Vagina (tissue), 2 donors: Measurements from ENCODE around the gene OR5H6. TPM values are rescaled to one million over a fixed set of nuclear protein-coding genes. Genes with fewer than 3 reads are reported as not detected.

Experiments used
- DNase-seq, 2 donors: peaks; one replicate each; pipeline ENCODE4 v3.0.0-alpha.2; 2017; ENCODE audit errors: extremely low spot score in 2 of 2
- H3K27ac ChIP-seq: fragments of 200-600 bp; sonication (generic); one replicate; pipeline ENCODE4 v1.5.1; 2019
- H3K27me3 ChIP-seq: fragments of 200-600 bp; sonication (generic); one replicate; pipeline ENCODE4 v1.5.1; 2019
- H3K36me3 ChIP-seq, 2 donors: fragments of 200-600 bp; sonication (generic); one replicate each; pipeline ENCODE4 v1.5.1; 2017 to 2019
- H3K4me1 ChIP-seq: fragments of 200-600 bp; sonication (generic); one replicate; pipeline ENCODE4 v1.5.1; 2019
- H3K4me3 ChIP-seq, 2 donors: fragments of 200-600 bp; sonication (generic); 1 replicate in 1 of 2; 2 replicates in 1 of 2; pipeline ENCODE4 v1.5.1; 2016 to 2019
- H3K9me3 ChIP-seq: fragments of 200-600 bp; sonication (generic); one replicate; pipeline ENCODE4 v1.5.1; 2019
- CTCF ChIP-seq, 3 experiments: fragments of 450-650 bp in 2 of 3; fragments of 200-600 bp in 1 of 3; sonication (generic) in 1 of 3; IDR thresholded peaks; one replicate each; pipeline ENCODE4 v1.5.1; 2017 to 2019; ENCODE audit warnings: antibody characterized with exemption in 3 of 3, mild to moderate bottlenecking in 2 of 3, moderate library complexity in 2 of 3
- POLR2A ChIP-seq, 2 donors: fragments of 450-650 bp; IDR thresholded peaks; one replicate each; pipeline ENCODE4 v1.6.1; 2017; ENCODE audit warnings: antibody characterized with exemption in 2 of 2, mild to moderate bottlenecking in 2 of 2, moderate library complexity in 2 of 2
- POLR2AphosphoS5 ChIP-seq, 2 donors: sonication (generic); formaldehyde crosslinking; IDR thresholded peaks; one replicate each; pipeline ENCODE4 v1.9.0; 2017; ENCODE audit warnings: antibody characterized with exemption in 2 of 2, mild to moderate bottlenecking in 2 of 2, low read depth in 1 of 2; ENCODE audit not compliant: insufficient read depth in 1 of 2
- intact Hi-C: fragments of 100-400 bp; cut with DNase I; formaldehyde crosslinking; loops from one replicate; pipeline ENCODE4 v1.15.1; 2023
- total RNA-seq: library from RNA; depleted of rRNA; stranded (reverse); fragments of >200 nt; gene quantifications from one replicate; pipeline ENCODE4 v1.2.3, GENCODE V29; 2016

Gene OR5H6
- total RNA-seq = not detected

- no peak within 1 kb of the TSS for H3K4me3 ChIP-seq
- no peak for TF ChIP-seq POLR2AphosphoS5 (IDR thresholded peaks at IDR 0.05; ENCODE audit: insufficient read depth in 1 of 2, low read depth in 1 of 2)
- no peak for TF ChIP-seq POLR2A (IDR thresholded peaks at IDR 0.05)
- no peak for TF ChIP-seq CTCF (IDR thresholded peaks at IDR 0.05)
- H3K9me3 ChIP-seq = no peaks in the 10 kb centered on the region
- no peak within 1 kb of the TSS for H3K27ac ChIP-seq
- DNase-seq = no peak
- no peaks in the 10 kb centered on the region for H3K36me3 ChIP-seq
- H3K4me1 ChIP-seq = no peaks in the 10 kb centered on the region
- no peaks in the 10 kb centered on the region for H3K27me3 ChIP-seq
- intact Hi-C loops = no loop called here
Observed at GRCh38 chr3:98263944-98264343, at the start of gene OR5H6. Gene OR5H6, plus strand, starts transcription at chr3:98264244. Its CDS starts 89 bp downstream, at chr3:98264333.

GRCh38 chr3:98215051-98215450, 49.0 kb upstream of the OR5H6 start:
- Histone ChIP-seq H3K4me1 (no peaks in the 10 kb centered on the region), H3K36me3 (no peaks in the 10 kb centered on the region), H3K27me3 (no peaks in the 10 kb centered on the region), H3K27ac (no peak overlapping the region), H3K4me3 (no peak overlapping the region), H3K9me3 (no peaks in the 10 kb centered on the region)
- intact Hi-C loops = no loop called here
- no peak for DNase-seq
- TF ChIP-seq POLR2AphosphoS5 (IDR thresholded peaks at IDR 0.05; ENCODE audit: insufficient read depth in 1 of 2, low read depth in 1 of 2) = no peak
- no peak for TF ChIP-seq CTCF (IDR thresholded peaks at IDR 0.05)
- no peak for TF ChIP-seq POLR2A (IDR thresholded peaks at IDR 0.05)

- H3K36me3 ChIP-seq = no peaks in the 10 kb centered on the region
- H3K4me3 ChIP-seq = no peak overlapping the region
- no peaks in the 10 kb centered on the region for H3K9me3 ChIP-seq
- no peaks in the 10 kb centered on the region for H3K4me1 ChIP-seq
- no peak overlapping the region for H3K27ac ChIP-seq
- TF ChIP-seq POLR2AphosphoS5 (IDR thresholded peaks at IDR 0.05; ENCODE audit: insufficient read depth in 1 of 2, low read depth in 1 of 2) = no peak
- no peak for TF ChIP-seq POLR2A (IDR thresholded peaks at IDR 0.05)
- intact Hi-C loops = no loop called here
- no peak for DNase-seq
- H3K27me3 ChIP-seq = no peaks in the 10 kb centered on the region
Observed at GRCh38 chr3:98223907-98224672, 40.0 kb upstream of the OR5H6 start.

- no peaks in the 10 kb centered on the region for H3K4me1 ChIP-seq
- H3K27me3 ChIP-seq = no peaks in the 10 kb centered on the region
- H3K4me3 ChIP-seq = no peak overlapping the region
- no peaks in the 10 kb centered on the region for H3K9me3 ChIP-seq
- intact Hi-C loops = no loop called here
- no peak for DNase-seq
- no peak overlapping the region for H3K27ac ChIP-seq
- H3K36me3 ChIP-seq = no peaks in the 10 kb centered on the region
- TF ChIP-seq POLR2AphosphoS5 (IDR thresholded peaks at IDR 0.05; ENCODE audit: insufficient read depth in 1 of 2, low read depth in 1 of 2) = no peak
- TF ChIP-seq POLR2A (IDR thresholded peaks at IDR 0.05) = no peak
- no peak for TF ChIP-seq CTCF (IDR thresholded peaks at IDR 0.05)
Observed at GRCh38 chr3:98232489-98232888, 31.6 kb upstream of the OR5H6 start.

GRCh38 chr3:98233468-98233867, 30.6 kb upstream of the OR5H6 start:
- H3K4me1 ChIP-seq = no peaks in the 10 kb centered on the region
- TF ChIP-seq CTCF (IDR thresholded peaks at IDR 0.05) (no peak), POLR2A (IDR thresholded peaks at IDR 0.05) (no peak), POLR2AphosphoS5 (IDR thresholded peaks at IDR 0.05; ENCODE audit: insufficient read depth in 1 of 2, low read depth in 1 of 2) (no peak)
- no peak for DNase-seq
- H3K36me3 ChIP-seq = no peaks in the 10 kb centered on the region
- H3K27me3 ChIP-seq = no peaks in the 10 kb centered on the region
- H3K27ac ChIP-seq = no peak overlapping the region
- intact Hi-C loops = no loop called here
- no peak overlapping the region for H3K4me3 ChIP-seq
- no peaks in the 10 kb centered on the region for H3K9me3 ChIP-seq
